HepG2 (cell line): ENCODE measurements around the gene MFNG. TPM values are rescaled to one million over a fixed set of nuclear protein-coding genes. Genes with fewer than 3 reads are reported as not detected.

Source experiments
- CEBPB ChIP-seq: IDR thresholded peaks from 2 replicates; pipeline ENCODE4 v1.6.1; 2011; ENCODE audit warnings: low read depth, low read length, improper control_type of control experiment, borderline replicate concordance
- KDM5A ChIP-seq: fragments of 200-600 bp; sonication (generic); IDR thresholded peaks from 2 replicates; pipeline ENCODE4 v1.7.0; 2018; ENCODE audit warnings: antibody characterized with exemption, mild to moderate bottlenecking, low read length, borderline replicate concordance
- NFYC ChIP-seq: IDR thresholded peaks from 2 replicates; pipeline ENCODE4 v1.6.1; 2016; ENCODE audit warnings: missing genetic modification reagents, missing compliant biosample characterization
- NR2F2 ChIP-seq: IDR thresholded peaks from 2 replicates; pipeline ENCODE4 v1.6.1; 2012; ENCODE audit warnings: low read depth, inconsistent platforms, borderline replicate concordance
- SRSF4 ChIP-seq: fragments of 200-400 bp; formaldehyde crosslinking; IDR thresholded peaks from one replicate; pipeline ENCODE4 v1.6.1; 2018; ENCODE audit warnings: mild to moderate bottlenecking, low read depth, low read length, moderate library complexity; ENCODE audit not compliant: poor library complexity, severe bottlenecking
- ZNF17 ChIP-seq: sonication (generic); formaldehyde crosslinking; IDR thresholded peaks from 2 replicates; pipeline ENCODE4 v1.5.0; 2020; ENCODE audit warnings: mild to moderate bottlenecking, missing genetic modification reagents
- ZNF878 ChIP-seq: sonication (generic); formaldehyde crosslinking; IDR thresholded peaks from 2 replicates; pipeline ENCODE4 v1.8.1; 2023; ENCODE audit warnings: mild to moderate bottlenecking, missing genetic modification reagents, moderate library complexity
- polyA plus RNA-seq, 8 experiments: library from polyadenylated mRNA; depleted of rRNA in 3 of 8; stranded (reverse) in 7 of 8; unstranded in 1 of 8; fragments of >200 nt; fragmentation: Illumina TruSeq in 4 of 8; extraction: Trizol in 4 of 8; gene quantifications; 2 replicates each; pipeline versions ENCODE4 v1.2.1 to v1.2.3, GENCODE V29; 2011 to 2016; ENCODE audit warnings: low read depth in 4 of 8, missing spikeins in 1 of 8, mixed read lengths in 1 of 8; ENCODE audit not compliant: insufficient read depth in 1 of 8
- total RNA-seq, 5 experiments: library from RNA; depleted of rRNA; stranded (reverse); fragments of >200 nt; fragmentation: Illumina TruSeq; extraction: Trizol; gene quantifications; 2 replicates each; pipeline ENCODE4 v1.2.3, GENCODE V29; 2016; ENCODE audit warnings: low read depth in 1 of 5
- TF ChIP-seq, protein P1 (sequence below): sonication (generic); formaldehyde crosslinking; IDR thresholded peaks from 2 replicates; pipeline ENCODE4 v1.4.0; 2020; ENCODE audit warnings: missing genetic modification reagents, borderline replicate concordance
- TF ChIP-seq, protein P2 (sequence below): sonication (generic); formaldehyde crosslinking; IDR thresholded peaks from 2 replicates; pipeline ENCODE4 v1.5.1; 2020; ENCODE audit warnings: missing genetic modification reagents, mild to moderate bottlenecking, borderline replicate concordance
- TF ChIP-seq, protein P3 (sequence below): sonication (generic); formaldehyde crosslinking; IDR thresholded peaks from 2 replicates; pipeline ENCODE4 v1.4.0; 2020; ENCODE audit warnings: missing genetic modification reagents, low read depth, mild to moderate bottlenecking, borderline replicate concordance
- TF ChIP-seq, protein P4 (sequence below): sonication (generic); formaldehyde crosslinking; IDR thresholded peaks from 2 replicates; pipeline ENCODE4 v1.4.0; 2020; ENCODE audit warnings: mild to moderate bottlenecking, missing genetic modification reagents
- TF ChIP-seq, protein P5 (sequence below): sonication (generic); formaldehyde crosslinking; IDR thresholded peaks from 2 replicates; pipeline ENCODE4 v1.4.0; 2020; ENCODE audit warnings: mild to moderate bottlenecking, missing genetic modification reagents

MFNG gene
- total and polyA plus RNA-seq, 2 of the 13 experiments (the other 11 are each of a cell fraction or from before 2014, with no cell fraction given): 1.0 to 11.7 TPM

DNA sequence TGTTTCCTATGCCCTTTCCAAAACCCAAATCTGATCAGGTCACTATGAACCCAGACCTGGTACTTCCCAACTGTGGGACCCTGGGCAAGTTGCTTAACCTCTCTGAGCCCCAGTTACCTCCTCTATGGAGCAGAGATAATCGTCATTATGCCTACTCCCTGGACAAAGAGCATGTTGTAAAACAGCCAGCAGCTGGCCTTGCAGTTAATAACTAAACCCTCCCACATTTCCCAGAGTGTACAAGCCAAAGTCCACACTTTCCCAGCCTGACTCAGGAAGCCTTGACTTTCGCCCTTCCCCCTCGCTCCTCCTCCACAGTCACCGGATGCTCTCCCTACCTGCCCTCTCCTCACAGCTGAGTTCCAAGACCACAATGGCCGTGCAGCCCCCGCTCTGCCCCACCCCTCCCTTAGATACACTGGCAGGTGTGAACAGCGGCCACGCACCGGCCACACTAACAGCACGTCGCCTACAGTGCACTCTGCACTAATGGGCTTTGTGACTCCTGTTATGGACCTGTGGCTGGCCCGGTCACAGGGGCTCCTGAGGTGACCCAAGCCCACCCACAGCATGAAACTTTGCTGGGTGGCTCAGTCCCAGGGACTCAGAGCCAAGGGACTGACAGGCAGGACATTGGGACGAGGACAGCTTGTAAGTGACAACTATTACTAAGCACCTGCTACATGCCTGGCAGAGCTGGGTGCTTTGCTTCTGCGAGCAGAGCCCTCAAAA, 15.6 kb upstream of the MFNG start (continued):
- TF ChIP-seq, protein P1, sequence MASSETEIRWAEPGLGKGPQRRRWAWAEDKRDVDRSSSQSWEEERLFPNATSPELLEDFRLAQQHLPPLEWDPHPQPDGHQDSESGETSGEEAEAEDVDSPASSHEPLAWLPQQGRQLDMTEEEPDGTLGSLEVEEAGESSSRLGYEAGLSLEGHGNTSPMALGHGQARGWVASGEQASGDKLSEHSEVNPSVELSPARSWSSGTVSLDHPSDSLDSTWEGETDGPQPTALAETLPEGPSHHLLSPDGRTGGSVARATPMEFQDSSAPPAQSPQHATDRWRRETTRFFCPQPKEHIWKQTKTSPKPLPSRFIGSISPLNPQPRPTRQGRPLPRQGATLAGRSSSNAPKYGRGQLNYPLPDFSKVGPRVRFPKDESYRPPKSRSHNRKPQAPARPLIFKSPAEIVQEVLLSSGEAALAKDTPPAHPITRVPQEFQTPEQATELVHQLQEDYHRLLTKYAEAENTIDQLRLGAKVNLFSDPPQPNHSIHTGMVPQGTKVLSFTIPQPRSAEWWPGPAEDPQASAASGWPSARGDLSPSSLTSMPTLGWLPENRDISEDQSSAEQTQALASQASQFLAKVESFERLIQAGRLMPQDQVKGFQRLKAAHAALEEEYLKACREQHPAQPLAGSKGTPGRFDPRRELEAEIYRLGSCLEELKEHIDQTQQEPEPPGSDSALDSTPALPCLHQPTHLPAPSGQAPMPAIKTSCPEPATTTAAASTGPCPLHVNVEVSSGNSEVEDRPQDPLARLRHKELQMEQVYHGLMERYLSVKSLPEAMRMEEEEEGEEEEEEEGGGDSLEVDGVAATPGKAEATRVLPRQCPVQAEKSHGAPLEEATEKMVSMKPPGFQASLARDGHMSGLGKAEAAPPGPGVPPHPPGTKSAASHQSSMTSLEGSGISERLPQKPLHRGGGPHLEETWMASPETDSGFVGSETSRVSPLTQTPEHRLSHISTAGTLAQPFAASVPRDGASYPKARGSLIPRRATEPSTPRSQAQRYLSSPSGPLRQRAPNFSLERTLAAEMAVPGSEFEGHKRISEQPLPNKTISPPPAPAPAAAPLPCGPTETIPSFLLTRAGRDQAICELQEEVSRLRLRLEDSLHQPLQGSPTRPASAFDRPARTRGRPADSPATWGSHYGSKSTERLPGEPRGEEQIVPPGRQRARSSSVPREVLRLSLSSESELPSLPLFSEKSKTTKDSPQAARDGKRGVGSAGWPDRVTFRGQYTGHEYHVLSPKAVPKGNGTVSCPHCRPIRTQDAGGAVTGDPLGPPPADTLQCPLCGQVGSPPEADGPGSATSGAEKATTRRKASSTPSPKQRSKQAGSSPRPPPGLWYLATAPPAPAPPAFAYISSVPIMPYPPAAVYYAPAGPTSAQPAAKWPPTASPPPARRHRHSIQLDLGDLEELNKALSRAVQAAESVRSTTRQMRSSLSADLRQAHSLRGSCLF (CRISPR knock-in tag): no peak
- TF ChIP-seq CEBPB: peak; percentile 74; the same call in 1 of the 2 replicates
- TF ChIP-seq, protein P2, sequence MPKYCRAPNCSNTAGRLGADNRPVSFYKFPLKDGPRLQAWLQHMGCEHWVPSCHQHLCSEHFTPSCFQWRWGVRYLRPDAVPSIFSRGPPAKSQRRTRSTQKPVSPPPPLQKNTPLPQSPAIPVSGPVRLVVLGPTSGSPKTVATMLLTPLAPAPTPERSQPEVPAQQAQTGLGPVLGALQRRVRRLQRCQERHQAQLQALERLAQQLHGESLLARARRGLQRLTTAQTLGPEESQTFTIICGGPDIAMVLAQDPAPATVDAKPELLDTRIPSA (CRISPR knock-in tag): no peak
- no peak for TF ChIP-seq ZNF17 (CRISPR knock-in tag)
- TF ChIP-seq KDM5A: peak; percentile 16; the same call in 1 of the 2 replicates
- TF ChIP-seq, protein P3, sequence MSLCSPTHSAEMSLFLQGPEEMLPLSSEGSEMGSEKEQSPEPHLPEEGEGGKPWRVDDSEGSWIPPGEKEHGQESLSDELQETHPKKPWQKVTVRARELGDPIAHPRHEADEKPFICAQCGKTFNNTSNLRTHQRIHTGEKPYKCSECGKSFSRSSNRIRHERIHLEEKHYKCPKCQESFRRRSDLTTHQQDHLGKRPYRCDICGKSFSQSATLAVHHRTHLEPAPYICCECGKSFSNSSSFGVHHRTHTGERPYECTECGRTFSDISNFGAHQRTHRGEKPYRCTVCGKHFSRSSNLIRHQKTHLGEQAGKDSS (CRISPR knock-in tag): peak; percentile 72
- TF ChIP-seq SRSF4: no peak
- TF ChIP-seq, protein P4, sequence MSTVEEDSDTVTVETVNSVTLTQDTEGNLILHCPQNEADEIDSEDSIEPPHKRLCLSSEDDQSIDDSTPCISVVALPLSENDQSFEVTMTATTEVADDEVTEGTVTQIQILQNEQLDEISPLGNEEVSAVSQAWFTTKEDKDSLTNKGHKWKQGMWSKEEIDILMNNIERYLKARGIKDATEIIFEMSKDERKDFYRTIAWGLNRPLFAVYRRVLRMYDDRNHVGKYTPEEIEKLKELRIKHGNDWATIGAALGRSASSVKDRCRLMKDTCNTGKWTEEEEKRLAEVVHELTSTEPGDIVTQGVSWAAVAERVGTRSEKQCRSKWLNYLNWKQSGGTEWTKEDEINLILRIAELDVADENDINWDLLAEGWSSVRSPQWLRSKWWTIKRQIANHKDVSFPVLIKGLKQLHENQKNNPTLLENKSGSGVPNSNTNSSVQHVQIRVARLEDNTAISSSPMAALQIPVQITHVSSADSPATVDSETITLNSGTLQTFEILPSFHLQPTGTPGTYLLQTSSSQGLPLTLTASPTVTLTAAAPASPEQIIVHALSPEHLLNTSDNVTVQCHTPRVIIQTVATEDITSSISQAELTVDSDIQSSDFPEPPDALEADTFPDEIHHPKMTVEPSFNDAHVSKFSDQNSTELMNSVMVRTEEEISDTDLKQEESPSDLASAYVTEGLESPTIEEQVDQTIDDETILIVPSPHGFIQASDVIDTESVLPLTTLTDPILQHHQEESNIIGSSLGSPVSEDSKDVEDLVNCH (CRISPR knock-in tag): peak; percentile 66; the same call in 1 of the 2 replicates
- TF ChIP-seq NR2F2: peak; percentile 66; the same call in 1 of the 2 replicates
- 0 out of 2 replicates have a peak, but pooled peaks have one; percentile 18 for TF ChIP-seq NFYC
- peak; percentile 98 for TF ChIP-seq ZNF878 (CRISPR knock-in tag)
- TF ChIP-seq, protein P5, sequence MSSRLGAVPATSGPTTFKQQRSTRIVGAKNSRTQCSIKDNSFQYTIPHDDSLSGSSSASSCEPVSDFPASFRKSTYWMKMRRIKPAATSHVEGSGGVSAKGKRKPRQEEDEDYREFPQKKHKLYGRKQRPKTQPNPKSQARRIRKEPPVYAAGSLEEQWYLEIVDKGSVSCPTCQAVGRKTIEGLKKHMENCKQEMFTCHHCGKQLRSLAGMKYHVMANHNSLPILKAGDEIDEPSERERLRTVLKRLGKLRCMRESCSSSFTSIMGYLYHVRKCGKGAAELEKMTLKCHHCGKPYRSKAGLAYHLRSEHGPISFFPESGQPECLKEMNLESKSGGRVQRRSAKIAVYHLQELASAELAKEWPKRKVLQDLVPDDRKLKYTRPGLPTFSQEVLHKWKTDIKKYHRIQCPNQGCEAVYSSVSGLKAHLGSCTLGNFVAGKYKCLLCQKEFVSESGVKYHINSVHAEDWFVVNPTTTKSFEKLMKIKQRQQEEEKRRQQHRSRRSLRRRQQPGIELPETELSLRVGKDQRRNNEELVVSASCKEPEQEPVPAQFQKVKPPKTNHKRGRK (CRISPR knock-in tag): no peak
